Activated naive CD8-positive, alpha-beta T cell (primary cell): Measurements from ENCODE around the gene VPS52.

ENCODE experiments used
- H3K27ac Mint-ChIP-seq: one replicate; pipeline ENCODE4 v1.8.0; 2021; ENCODE audit warnings: mixed read lengths
- H3K27me3 Mint-ChIP-seq: one replicate; pipeline ENCODE4 v1.8.0; 2021; ENCODE audit warnings: mixed read lengths
- H3K36me3 Mint-ChIP-seq: one replicate; pipeline ENCODE4 v1.8.0; 2021; ENCODE audit warnings: mixed read lengths
- H3K4me1 Mint-ChIP-seq: one replicate; pipeline ENCODE4 v1.8.0; 2021; ENCODE audit warnings: low read depth, mixed read lengths
- H3K4me3 Mint-ChIP-seq: one replicate; pipeline ENCODE4 v1.8.0; 2021; ENCODE audit warnings: mild to moderate bottlenecking, mixed read lengths
- H3K9me3 Mint-ChIP-seq: one replicate; pipeline ENCODE4 v1.8.0; 2021; ENCODE audit warnings: low read depth, mixed read lengths

Gene VPS52

GRCh38 chr6:33254591-33254990 is 17.1 kb downstream of the VPS52 start:
- Mint-ChIP-seq H3K27ac (no peak overlapping the region), H3K36me3 (peaks cover 8% of the 10 kb centered on the region), H3K4me1 (peaks cover 21% of the 10 kb centered on the region), H3K27me3 (no peaks in the 10 kb centered on the region), H3K4me3 (no peak overlapping the region), H3K9me3 (no peaks in the 10 kb centered on the region)

- H3K27ac Mint-ChIP-seq, result peak overlapping the region; percentile 19
- H3K27me3 Mint-ChIP-seq, result no peaks in the 10 kb centered on the region
- peaks cover 8% of the 10 kb centered on the region for H3K36me3 Mint-ChIP-seq
- peaks cover 32% of the 10 kb centered on the region for H3K4me1 Mint-ChIP-seq
- H3K4me3 Mint-ChIP-seq, result no peak overlapping the region
- no peaks in the 10 kb centered on the region for H3K9me3 Mint-ChIP-seq
Measured at GRCh38 chr6:33252759-33253158, 18.9 kb downstream of the VPS52 start.

GRCh38 chr6:33251395-33252012 is 20.2 kb downstream of the VPS52 start:
- Mint-ChIP-seq H3K36me3 (peaks cover 8% of the 10 kb centered on the region), H3K27ac (peak overlapping the region; percentile 74), H3K27me3 (no peaks in the 10 kb centered on the region), H3K9me3 (no peaks in the 10 kb centered on the region), H3K4me3 (peak overlapping the region; percentile 76), H3K4me1 (peaks cover 32% of the 10 kb centered on the region)

DNA sequence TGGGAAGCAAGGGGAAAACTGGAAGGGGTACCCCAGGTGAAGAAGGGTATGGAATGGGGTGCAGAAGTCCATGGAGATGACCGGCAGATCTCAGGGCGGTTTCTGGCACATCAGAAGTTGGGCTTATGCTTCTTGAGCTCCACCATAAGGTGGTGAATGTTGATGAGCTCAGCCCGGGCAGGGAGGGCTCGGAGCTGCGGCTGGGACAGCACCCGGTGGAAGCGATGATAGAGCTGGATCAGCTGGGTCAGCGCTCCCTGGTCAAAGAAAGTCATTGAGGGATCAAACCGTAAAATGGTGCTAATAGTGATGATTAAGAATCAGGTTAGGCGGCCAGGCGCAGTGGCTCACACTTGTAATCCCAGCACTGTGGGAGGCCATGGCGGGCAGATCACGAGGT is 20.9 kb downstream of the VPS52 start:
- Mint-ChIP-seq H3K27ac (peak overlapping the region; percentile 91), H3K4me1 (peaks cover 32% of the 10 kb centered on the region), H3K27me3 (no peaks in the 10 kb centered on the region), H3K9me3 (no peaks in the 10 kb centered on the region), H3K36me3 (peaks cover 11% of the 10 kb centered on the region), H3K4me3 (peak overlapping the region; percentile 90)

DNA sequence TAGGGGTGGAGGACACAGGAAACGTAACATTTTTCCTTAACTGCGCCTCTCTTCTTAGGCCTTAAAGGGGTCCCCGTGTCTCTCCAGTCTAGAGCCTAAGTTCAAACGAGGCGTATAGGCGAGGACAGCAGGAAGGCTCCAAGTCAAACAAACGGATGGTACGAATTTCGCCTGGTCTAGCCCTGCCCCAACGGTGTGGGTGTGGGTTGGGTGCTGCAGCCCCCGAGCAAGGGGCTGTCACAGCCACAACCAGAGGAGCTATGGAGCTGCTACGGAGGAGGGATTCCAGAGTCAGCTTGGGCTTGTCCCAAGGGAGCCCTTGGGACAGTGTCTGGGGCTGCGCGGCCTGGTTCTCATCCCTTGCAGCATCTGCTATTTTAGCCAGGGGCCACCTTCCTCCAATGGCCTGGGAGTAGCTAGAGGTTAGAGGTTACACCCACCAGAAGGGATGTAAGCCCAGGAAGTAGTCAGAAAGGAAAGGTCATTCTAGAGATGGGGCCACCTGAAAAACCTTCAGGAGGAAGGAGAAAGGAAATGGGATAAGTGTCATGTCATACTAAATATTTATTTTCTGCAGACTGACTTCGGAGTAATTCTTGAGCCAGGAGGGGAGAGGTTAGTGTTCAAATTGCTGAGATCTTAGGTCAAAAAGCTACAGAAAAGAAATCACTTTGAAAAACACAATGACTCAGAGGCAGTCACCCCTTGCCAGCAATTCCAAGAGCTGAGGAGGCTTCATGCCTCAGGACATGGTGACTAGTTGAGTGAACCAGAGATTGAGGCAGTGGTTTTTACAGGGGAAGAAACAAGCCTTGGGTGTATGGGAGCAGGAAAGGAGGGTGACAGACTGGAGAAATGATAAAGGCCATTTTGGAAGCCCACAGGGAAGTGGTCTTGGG is 21.7 kb downstream of the VPS52 start:
- Mint-ChIP-seq H3K36me3 (peaks cover 11% of the 10 kb centered on the region), H3K27me3 (no peaks in the 10 kb centered on the region), H3K27ac (peak overlapping the region; percentile 91), H3K9me3 (no peaks in the 10 kb centered on the region), H3K4me3 (peak overlapping the region; percentile 90), H3K4me1 (peaks cover 32% of the 10 kb centered on the region)

GRCh38 chr6:33248932-33249731 is 22.5 kb downstream of the VPS52 start:
- peak overlapping the region; percentile 91 for H3K27ac Mint-ChIP-seq
- H3K36me3 Mint-ChIP-seq, result peaks cover 11% of the 10 kb centered on the region
- H3K4me3 Mint-ChIP-seq, result peak overlapping the region; percentile 90
- H3K27me3 Mint-ChIP-seq, result no peaks in the 10 kb centered on the region
- peaks cover 32% of the 10 kb centered on the region for H3K4me1 Mint-ChIP-seq
- no peaks in the 10 kb centered on the region for H3K9me3 Mint-ChIP-seq

GRCh38 chr6:33248643-33248931 is 23.1 kb downstream of the VPS52 start:
- Mint-ChIP-seq H3K4me3 (peak overlapping the region; percentile 90), H3K27ac (peak overlapping the region; percentile 91), H3K9me3 (no peaks in the 10 kb centered on the region), H3K27me3 (no peaks in the 10 kb centered on the region), H3K36me3 (peaks cover 11% of the 10 kb centered on the region), H3K4me1 (peaks cover 32% of the 10 kb centered on the region)

DNA sequence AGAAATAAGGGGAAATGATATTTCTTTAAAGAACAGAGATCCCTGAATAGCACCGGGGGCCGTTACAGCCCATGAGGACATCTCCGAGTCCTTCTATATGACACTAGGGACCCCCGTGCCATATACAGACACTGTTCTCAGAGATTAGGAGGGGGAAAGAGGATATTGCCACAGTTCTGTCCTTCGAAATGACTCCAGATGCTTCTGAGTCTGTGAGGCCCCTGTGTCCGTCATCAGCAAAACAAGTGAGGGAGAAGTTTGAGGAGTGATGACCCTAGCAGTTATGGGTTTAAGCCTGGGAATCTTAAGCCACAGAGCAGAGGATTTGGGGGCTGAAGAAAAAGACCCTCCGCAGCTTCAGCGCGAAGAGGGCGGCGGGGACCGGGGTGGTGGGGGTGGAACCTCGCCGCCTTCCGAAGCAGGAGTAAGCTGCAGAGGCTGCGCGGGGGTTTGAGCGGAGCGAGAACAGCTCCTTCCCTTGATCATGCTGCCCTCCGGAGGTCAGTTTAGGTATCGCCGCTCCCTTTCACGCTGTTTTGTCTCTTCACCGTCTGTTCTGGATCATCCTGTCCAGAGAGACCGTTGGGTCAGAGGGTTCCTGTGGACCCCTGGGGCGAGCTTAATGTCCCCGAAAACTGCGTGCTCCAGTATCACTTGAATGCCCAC is 23.6 kb downstream of the VPS52 start:
- no peaks in the 10 kb centered on the region for H3K9me3 Mint-ChIP-seq
- peaks cover 32% of the 10 kb centered on the region for H3K4me1 Mint-ChIP-seq
- no peaks in the 10 kb centered on the region for H3K27me3 Mint-ChIP-seq
- H3K4me3 Mint-ChIP-seq, result peak overlapping the region; percentile 90
- H3K36me3 Mint-ChIP-seq, result peaks cover 11% of the 10 kb centered on the region
- peak overlapping the region; percentile 91 for H3K27ac Mint-ChIP-seq

DNA sequence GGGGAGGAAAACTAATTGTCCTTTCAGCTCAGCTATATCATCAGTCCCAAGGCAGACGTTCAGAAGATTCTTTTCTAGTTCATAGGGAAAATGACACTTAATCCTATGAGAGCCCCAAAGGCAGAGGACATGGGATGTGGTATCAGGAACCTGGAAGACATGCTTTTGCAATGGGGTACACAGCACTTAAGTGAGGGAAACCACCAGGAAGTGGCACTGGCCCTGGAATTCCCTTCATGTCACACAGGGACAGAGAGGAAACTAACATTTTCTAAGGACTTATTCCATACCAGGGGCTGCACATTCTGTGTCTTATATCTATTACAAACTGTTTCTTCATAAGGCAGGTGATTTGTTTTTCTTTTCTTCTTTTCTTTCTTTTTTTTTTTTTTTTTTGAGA is 28.2 kb downstream of the VPS52 start:
- no peaks in the 10 kb centered on the region for H3K27me3 Mint-ChIP-seq
- H3K4me1 Mint-ChIP-seq, result peaks cover 14% of the 10 kb centered on the region
- H3K9me3 Mint-ChIP-seq, result no peaks in the 10 kb centered on the region
- no peak overlapping the region for H3K4me3 Mint-ChIP-seq
- H3K36me3 Mint-ChIP-seq, result peaks cover 2% of the 10 kb centered on the region
- H3K27ac Mint-ChIP-seq, result no peak overlapping the region

- Mint-ChIP-seq H3K4me3 (no peak overlapping the region), H3K27ac (peak overlapping the region; percentile 6), H3K27me3 (no peaks in the 10 kb centered on the region), H3K4me1 (peaks cover 9% of the 10 kb centered on the region), H3K9me3 (no peaks in the 10 kb centered on the region), H3K36me3 (peaks cover 2% of the 10 kb centered on the region)
Measured at GRCh38 chr6:33241968-33242367, 29.7 kb downstream of the VPS52 start.

- peaks cover 3% of the 10 kb centered on the region for H3K27me3 Mint-ChIP-seq
- H3K36me3 Mint-ChIP-seq, result no peaks in the 10 kb centered on the region
- no peaks in the 10 kb centered on the region for H3K9me3 Mint-ChIP-seq
Measured at GRCh38 chr6:33237741-33238140, 33.9 kb downstream of the VPS52 start.

DNA sequence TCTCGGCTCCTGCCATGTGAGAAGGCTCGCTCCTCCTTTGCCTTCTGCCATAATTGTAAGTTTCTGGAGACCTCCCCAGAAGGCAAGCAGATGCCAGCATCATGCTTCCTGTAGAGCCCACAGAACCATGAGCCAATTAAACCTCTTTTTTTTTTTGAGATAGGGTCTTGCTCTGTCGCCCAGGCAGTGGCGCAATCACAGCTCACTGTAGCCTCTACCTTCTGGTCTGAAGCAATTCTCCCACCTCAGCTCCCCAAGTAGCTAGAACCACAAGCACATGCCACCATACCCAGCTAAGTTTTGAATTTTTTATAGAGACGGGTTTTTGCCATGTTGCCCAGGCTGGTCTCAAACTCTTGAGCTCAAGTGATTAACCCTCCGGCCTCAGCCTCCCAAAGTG is 34.8 kb downstream of the VPS52 start:
- Mint-ChIP-seq H3K27ac (no peak overlapping the region), H3K4me1 (peaks cover 3% of the 10 kb centered on the region), H3K4me3 (no peak overlapping the region), H3K27me3 (peaks cover 4% of the 10 kb centered on the region), H3K36me3 (no peaks in the 10 kb centered on the region), H3K9me3 (no peaks in the 10 kb centered on the region)

More at GRCh38 chr6:33237741-33238140, 33.9 kb downstream of the VPS52 start:
- H3K27ac Mint-ChIP-seq, result no peak overlapping the region
- H3K4me1 Mint-ChIP-seq, result peaks cover 9% of the 10 kb centered on the region
- no peak overlapping the region for H3K4me3 Mint-ChIP-seq

DNA sequence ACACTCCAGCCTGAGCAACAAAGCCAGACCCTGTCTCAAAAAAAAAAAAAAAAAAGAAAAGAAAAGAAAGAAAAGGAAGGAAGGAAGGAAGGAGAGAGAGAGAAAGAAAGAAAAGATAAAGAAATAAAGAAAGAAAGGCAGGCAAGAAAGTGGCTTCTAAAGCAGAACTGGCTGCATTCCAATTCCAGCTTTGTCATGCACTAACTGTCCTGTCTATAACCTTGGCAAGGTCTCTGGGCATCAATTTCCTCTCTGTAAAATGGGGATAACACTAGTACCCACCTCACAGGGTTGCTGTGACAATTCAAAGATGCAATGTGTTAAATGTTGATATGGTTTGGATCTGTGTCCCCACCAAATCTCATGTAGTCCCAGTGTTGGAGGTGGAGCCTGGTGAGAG is 35.3 kb downstream of the VPS52 start:
- Mint-ChIP-seq H3K27me3 (peaks cover 4% of the 10 kb centered on the region), H3K27ac (no peak overlapping the region), H3K36me3 (no peaks in the 10 kb centered on the region)

GRCh38 chr6:33235221-33235634 is 36.4 kb downstream of the VPS52 start:
- H3K27ac Mint-ChIP-seq, result no peak overlapping the region
- H3K9me3 Mint-ChIP-seq, result no peaks in the 10 kb centered on the region
- H3K36me3 Mint-ChIP-seq, result no peaks in the 10 kb centered on the region
- H3K27me3 Mint-ChIP-seq, result peaks cover 4% of the 10 kb centered on the region
- no peaks in the 10 kb centered on the region for H3K4me1 Mint-ChIP-seq
- H3K4me3 Mint-ChIP-seq, result no peak overlapping the region

More for the DNA sequence above, 35.3 kb downstream of the VPS52 start:
- Mint-ChIP-seq H3K9me3 (no peaks in the 10 kb centered on the region), H3K4me3 (no peak overlapping the region), H3K4me1 (peaks cover 2% of the 10 kb centered on the region)
